22Rv1 (cell line): ENCODE results near the gene IRX1.

Experiments used
- CTCF ChIP-seq: fragments of 450-650 bp; IDR thresholded peaks from 2 replicates; pipeline ENCODE4 v1.5.1; 2017; ENCODE audit warnings: mild to moderate bottlenecking
- ZFX ChIP-seq: fragments of 450-650 bp; IDR thresholded peaks from 2 replicates; pipeline ENCODE4 v1.6.1; 2017; ENCODE audit warnings: antibody characterized with exemption, borderline replicate concordance

- TF ChIP-seq CTCF, result no peak
- TF ChIP-seq ZFX, result no peak
Measured at GRCh38 chr5:3595006-3595961, at the start of gene IRX1.
